Pulmonary artery endothelial cell (primary cell): ENCODE results near the gene BAD. TPM values are rescaled to one million over a fixed set of nuclear protein-coding genes. Genes with fewer than 3 reads are reported as not detected.

Experiments
- DNase-seq: peaks from one replicate; pipeline ENCODE4 v3.0.0-alpha.2; 2011; ENCODE audit warnings: low read depth, low spot score
- total RNA-seq: library from RNA; depleted of rRNA; stranded (reverse); fragments of >200 nt; gene quantifications from 2 replicates; pipeline ENCODE4 v1.2.3, GENCODE V29; 2014

Gene BAD
- total RNA-seq, 1 donor from 2014 or later = 84.5 TPM

GRCh38 chr11:64297699-64298358 is 13.4 kb upstream of the BAD start:
- no peak for DNase-seq

GRCh38 chr11:64296830-64297698 is 12.6 kb upstream of the BAD start:
- DNase-seq = no peak

GRCh38 chr11:64296236-64296635 is 11.8 kb upstream of the BAD start:
- DNase-seq = no peak

- no peak for DNase-seq
These were observed 11.3 kb upstream of the BAD start for GRCh38 chr11:64295760-64296159.

GRCh38 chr11:64294774-64295173 is 10.3 kb upstream of the BAD start:
- DNase-seq = no peak

- DNase-seq = no peak
These were observed 8.2 kb upstream of the BAD start for GRCh38 chr11:64292460-64293254.

- DNase-seq = no peak
These were observed 7.4 kb upstream of the BAD start for GRCh38 chr11:64291752-64292459.

- no peak for DNase-seq
These were observed 6.8 kb upstream of the BAD start, which contains the start of gene KCNK4 for GRCh38 chr11:64291262-64291751. Gene KCNK4 (plus strand): TSS chr11:64291302. CDS start chr11:64293019, 1,717 bp downstream.

- DNase-seq = no peak
These were observed 6.1 kb upstream of the BAD start for GRCh38 chr11:64290352-64291261.

GRCh38 chr11:64289002-64289564 is 4.6 kb upstream of the BAD start:
- DNase-seq = no peak

- no peak for DNase-seq
These were observed 3.9 kb upstream of the BAD start for GRCh38 chr11:64288353-64288750.

GRCh38 chr11:64287676-64288352 is 3.3 kb upstream of the BAD start:
- no peak for DNase-seq

- no peak for DNase-seq
These were observed 2.3 kb upstream of the BAD start for GRCh38 chr11:64286801-64287159.

GRCh38 chr11:64285885-64286800 is 1.7 kb upstream of the BAD start:
- DNase-seq = no peak

- DNase-seq = no peak
These were observed 758 bp upstream of the BAD start, which contains the start of gene GPR137 for GRCh38 chr11:64284962-64285884. Gene GPR137 (plus strand): TSS chr11:64285848. CDS start chr11:64286525, 677 bp downstream.

GRCh38 chr11:64283092-64283491 is 1.4 kb downstream of the BAD start:
- DNase-seq = no peak
